Sigmoid colon (tissue), 7 donors: ENCODE measurements around the gene PNLIPRP2. TPM values are rescaled to one million over a fixed set of nuclear protein-coding genes. Genes with fewer than 3 reads are reported as not detected.
A peak's percentile ranks its signal among the peaks of the same experiment; 100 is the strongest.

ENCODE experiments used
- DNase-seq: peaks from one replicate; pipeline ENCODE4 v3.0.0-alpha.2; 2019
- H3K27ac ChIP-seq, 4 donors: fragments of 200-600 bp; sonication (generic); one replicate each; pipeline ENCODE4 v1.5.1; 2016 to 2019; ENCODE audit warnings: mild to moderate bottlenecking in 1 of 4
- H3K27me3 ChIP-seq, 3 donors: fragments of 200-600 bp; sonication (generic); one replicate each; pipeline ENCODE4 v1.5.1; 2019; ENCODE audit warnings: mild to moderate bottlenecking in 1 of 3
- H3K36me3 ChIP-seq, 4 donors: fragments of 200-600 bp; sonication (generic); one replicate each; pipeline ENCODE4 v1.5.1; 2016 to 2019
- H3K4me1 ChIP-seq, 4 donors: fragments of 200-600 bp; sonication (generic); one replicate each; pipeline ENCODE4 v1.5.1; 2017 to 2019
- H3K4me3 ChIP-seq, 4 donors: fragments of 200-600 bp; sonication (generic); one replicate each; pipeline ENCODE4 v1.5.1; 2017 to 2019; ENCODE audit warnings: mild to moderate bottlenecking in 2 of 4, moderate library complexity in 1 of 4
- H3K9me3 ChIP-seq, 4 donors: fragments of 200-600 bp in 3 of 4; sonication (generic) in 3 of 4; one replicate each; pipeline versions ENCODE4 v1.5.1 to v1.6.1; 2013 to 2019
- EP300 ChIP-seq, 4 donors: sonication (generic); formaldehyde crosslinking; IDR thresholded peaks; one replicate each; pipeline ENCODE4 v1.6.1; 2017; ENCODE audit warnings: antibody characterized with exemption in 4 of 4
- POLR2A ChIP-seq, 2 donors: fragments of 450-650 bp; IDR thresholded peaks; one replicate each; pipeline ENCODE4 v1.6.1; 2016; ENCODE audit warnings: antibody characterized with exemption in 2 of 2, mild to moderate bottlenecking in 2 of 2, moderate library complexity in 2 of 2
- POLR2AphosphoS5 ChIP-seq, 4 donors: sonication (generic); formaldehyde crosslinking; IDR thresholded peaks; one replicate each; pipeline ENCODE4 v1.6.1; 2017; ENCODE audit warnings: antibody characterized with exemption in 4 of 4
- WGBS, 2 donors: extraction: QIAGEN DNeasy Blood & Tissue Kit; methylation state at CpG; one replicate each; pipeline ENCODE4 v1.1.7; 2013; 5-methylcytosine and 5-hydroxymethylcytosine counted together
- intact Hi-C: fragments of 100-400 bp; cut with DNase I; formaldehyde crosslinking; loops from one replicate; pipeline ENCODE4 v1.15.1; 2023
- polyA plus RNA-seq, 3 donors: library from polyadenylated mRNA; stranded (reverse); fragments of 200-250 nt; gene quantifications; one replicate each; pipeline ENCODE4 v1.2.3, GENCODE V29; 2013
- total RNA-seq, 4 donors: library from RNA; depleted of rRNA; stranded (reverse); fragments of >200 nt; gene quantifications; one replicate each; pipeline ENCODE4 v1.1.0, GENCODE V29; 2016
- TF ChIP-seq, protein P1 (sequence below), 4 experiments: fragments of 450-650 bp in 3 of 4; fragments of 200-600 bp in 1 of 4; IDR thresholded peaks; one replicate each; pipeline ENCODE4 v1.5.1; 2016 to 2019; ENCODE audit warnings: antibody characterized with exemption in 4 of 4, mild to moderate bottlenecking in 3 of 4, moderate library complexity in 2 of 4
- donor health status: healthy with polysubstance abuse.
- donor health status: Bipolar disorder and iron deficiency.
- donor health status: healthy.

PNLIPRP2 gene
- total and polyA plus RNA-seq, 7 donors = 0.95 to 1.8 TPM; not detected in 5

DNA sequence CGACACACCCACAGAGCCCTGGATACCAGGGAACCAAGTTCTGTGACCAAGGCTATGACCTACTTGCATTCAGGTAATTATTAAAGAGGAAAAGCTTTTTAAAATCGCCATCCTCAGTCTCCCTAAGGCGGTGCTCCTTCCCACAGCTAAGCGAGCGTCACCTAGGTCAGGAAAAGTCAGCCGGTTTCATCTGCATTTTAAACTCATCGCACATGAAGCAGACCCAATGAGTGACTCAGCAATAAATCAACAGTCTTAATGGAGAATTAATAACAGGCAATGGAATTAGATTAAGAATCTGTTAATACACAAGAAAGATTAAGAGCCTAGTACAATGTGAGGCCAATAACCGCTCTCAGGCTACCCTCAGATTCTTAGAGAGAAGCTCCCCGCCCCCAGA is 62.4 kb downstream of the PNLIPRP2 start:
- TF ChIP-seq POLR2A (IDR thresholded peaks at IDR 0.05) (no peak), POLR2AphosphoS5 (IDR thresholded peaks at IDR 0.05) (no peak), EP300 (IDR thresholded peaks at IDR 0.05) (no peak)
- TF ChIP-seq, protein P1, sequence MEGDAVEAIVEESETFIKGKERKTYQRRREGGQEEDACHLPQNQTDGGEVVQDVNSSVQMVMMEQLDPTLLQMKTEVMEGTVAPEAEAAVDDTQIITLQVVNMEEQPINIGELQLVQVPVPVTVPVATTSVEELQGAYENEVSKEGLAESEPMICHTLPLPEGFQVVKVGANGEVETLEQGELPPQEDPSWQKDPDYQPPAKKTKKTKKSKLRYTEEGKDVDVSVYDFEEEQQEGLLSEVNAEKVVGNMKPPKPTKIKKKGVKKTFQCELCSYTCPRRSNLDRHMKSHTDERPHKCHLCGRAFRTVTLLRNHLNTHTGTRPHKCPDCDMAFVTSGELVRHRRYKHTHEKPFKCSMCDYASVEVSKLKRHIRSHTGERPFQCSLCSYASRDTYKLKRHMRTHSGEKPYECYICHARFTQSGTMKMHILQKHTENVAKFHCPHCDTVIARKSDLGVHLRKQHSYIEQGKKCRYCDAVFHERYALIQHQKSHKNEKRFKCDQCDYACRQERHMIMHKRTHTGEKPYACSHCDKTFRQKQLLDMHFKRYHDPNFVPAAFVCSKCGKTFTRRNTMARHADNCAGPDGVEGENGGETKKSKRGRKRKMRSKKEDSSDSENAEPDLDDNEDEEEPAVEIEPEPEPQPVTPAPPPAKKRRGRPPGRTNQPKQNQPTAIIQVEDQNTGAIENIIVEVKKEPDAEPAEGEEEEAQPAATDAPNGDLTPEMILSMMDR (IDR thresholded peaks at IDR 0.05) = no peak
- H3K4me1 ChIP-seq = peaks cover 0 to 13% (median 5%) of the 10 kb centered on the region in 4 donors
- no peak for DNase-seq
- H3K4me3 ChIP-seq = no peak overlapping the region
- H3K9me3 ChIP-seq = no peaks in the 10 kb centered on the region
- 83 to 89% methylated on average over 9 of the region's 9 CpGs for WGBS, 2 donors
- H3K27ac ChIP-seq = no peak overlapping the region
- intact Hi-C loops = loop anchor here (2.0 to 5.0 kb wide), 2 partner anchors 60 to 484 kb away; partner anchors contain the start of gene HSPA12A
- peaks cover 0 to 19% (median 0%) of the 10 kb centered on the region in 4 donors for H3K36me3 ChIP-seq
- no peaks in the 10 kb centered on the region for H3K27me3 ChIP-seq

DNA sequence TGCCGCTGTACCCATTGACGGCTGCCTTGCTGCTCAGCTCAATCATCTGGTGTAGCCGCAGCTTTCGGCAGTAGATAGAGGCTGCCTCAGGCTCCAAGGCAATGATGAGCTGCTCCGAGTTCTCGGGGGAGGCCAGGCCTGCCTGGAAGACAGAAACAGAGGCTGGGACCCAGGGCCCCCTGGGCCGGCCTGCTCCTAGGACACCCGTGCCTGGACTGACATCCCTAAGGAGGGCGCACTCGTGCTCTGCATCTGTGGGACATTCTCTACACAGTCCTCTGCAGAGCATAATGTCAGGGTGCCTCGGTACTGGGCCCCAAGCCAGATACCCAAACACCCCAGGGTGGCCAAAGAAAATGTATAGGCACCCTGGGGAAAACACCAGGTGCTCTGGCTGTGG is 63.1 kb downstream of the PNLIPRP2 start:
- intact Hi-C loops = loop anchor here (2.0 to 5.0 kb wide), 2 partner anchors 59 to 483 kb away; partner anchors contain the start of gene HSPA12A
- DNase-seq = no peak
- Histone ChIP-seq H3K27ac (no peak overlapping the region), H3K4me1 (peaks cover 0 to 20% (median 8%) of the 10 kb centered on the region in 4 donors), H3K27me3 (no peaks in the 10 kb centered on the region), H3K36me3 (peaks cover 0 to 18% (median 0%) of the 10 kb centered on the region in 4 donors), H3K4me3 (no peak overlapping the region), H3K9me3 (no peaks in the 10 kb centered on the region)
- 93 to 95% methylated on average over 11 of the region's 11 CpGs for WGBS, 2 donors
- TF ChIP-seq POLR2AphosphoS5 (IDR thresholded peaks at IDR 0.05) = no peak
- no peak for TF ChIP-seq POLR2A (IDR thresholded peaks at IDR 0.05)
- TF ChIP-seq EP300 (IDR thresholded peaks at IDR 0.05) = no peak
- TF ChIP-seq, protein P1 (IDR thresholded peaks at IDR 0.05) = no peak

DNA sequence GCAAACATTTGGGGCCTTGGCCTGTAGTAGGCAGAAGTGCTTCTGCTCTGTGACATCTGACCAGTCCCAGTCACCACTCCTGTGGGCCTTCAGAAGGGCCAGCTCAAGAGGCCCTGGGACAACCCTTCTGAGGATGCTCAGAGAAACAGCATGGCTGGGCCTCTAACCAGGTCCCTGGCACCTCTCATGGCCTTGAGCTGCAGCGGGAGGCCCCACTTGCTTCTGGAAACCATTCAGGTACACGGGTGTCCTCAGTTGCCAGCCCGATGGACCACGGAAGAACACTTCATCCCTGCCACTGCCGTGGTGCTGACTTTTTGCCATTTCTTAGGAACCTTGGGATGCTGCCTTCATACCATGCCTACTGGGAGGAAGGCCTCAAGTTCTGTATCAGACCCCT is 64.0 kb downstream of the PNLIPRP2 start:
- WGBS, 2 donors = 96% methylated on average over 5 of the region's 5 CpGs
- Histone ChIP-seq H3K4me1 (peaks cover 0 to 28% (median 14%) of the 10 kb centered on the region in 4 donors), H3K27ac (no peak overlapping the region), H3K4me3 (no peak overlapping the region), H3K9me3 (no peaks in the 10 kb centered on the region), H3K27me3 (no peaks in the 10 kb centered on the region), H3K36me3 (peaks cover 0 to 12% (median 0%) of the 10 kb centered on the region in 4 donors)
- DNase-seq = no peak
- no peak for TF ChIP-seq POLR2AphosphoS5 (IDR thresholded peaks at IDR 0.05)
- TF ChIP-seq EP300 (IDR thresholded peaks at IDR 0.05) = no peak
- TF ChIP-seq, protein P1 (IDR thresholded peaks at IDR 0.05) = no peak
- TF ChIP-seq POLR2A (IDR thresholded peaks at IDR 0.05) = no peak
- intact Hi-C loops = loop anchor here (5.0 kb wide), 1 partner anchor 483 kb away; no protein-coding TSS in a partner anchor

DNA sequence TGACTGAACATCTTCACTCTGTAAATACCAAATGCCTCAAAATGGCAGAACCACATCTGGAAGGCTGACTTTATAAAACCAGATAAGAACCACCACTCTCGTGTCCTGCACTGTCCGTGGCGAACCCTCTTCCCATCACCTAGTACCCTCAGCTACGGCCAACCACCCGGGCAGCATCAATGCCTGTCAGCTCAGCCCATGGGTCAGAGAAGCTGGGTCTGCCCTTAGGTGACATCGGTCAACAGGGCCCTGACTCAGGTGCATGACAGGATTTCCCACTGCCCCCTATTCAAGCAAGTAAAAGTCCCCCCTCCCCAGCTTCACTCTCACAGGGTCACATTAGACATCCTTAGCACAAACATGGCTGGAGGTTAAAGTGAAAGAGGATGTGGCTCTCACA is 65.1 kb downstream of the PNLIPRP2 start:
- H3K4me1 ChIP-seq = peaks cover 0 to 35% (median 15%) of the 10 kb centered on the region in 4 donors
- no peak for TF ChIP-seq POLR2A (IDR thresholded peaks at IDR 0.05)
- TF ChIP-seq POLR2AphosphoS5 (IDR thresholded peaks at IDR 0.05) = no peak
- no peak for TF ChIP-seq EP300 (IDR thresholded peaks at IDR 0.05)
- TF ChIP-seq, protein P1 (IDR thresholded peaks at IDR 0.05) = no peak
- no peak overlapping the region for H3K27ac ChIP-seq
- DNase-seq = peak; percentile 56
- intact Hi-C loops = no loop called here
- no peak overlapping the region for H3K4me3 ChIP-seq
- no peaks in the 10 kb centered on the region for H3K9me3 ChIP-seq
- WGBS, 2 donors = 97% methylated on average over 6 of the region's 6 CpGs
- no peaks in the 10 kb centered on the region for H3K27me3 ChIP-seq
- H3K36me3 ChIP-seq = peaks cover 0 to 8% (median 0%) of the 10 kb centered on the region in 4 donors

DNA sequence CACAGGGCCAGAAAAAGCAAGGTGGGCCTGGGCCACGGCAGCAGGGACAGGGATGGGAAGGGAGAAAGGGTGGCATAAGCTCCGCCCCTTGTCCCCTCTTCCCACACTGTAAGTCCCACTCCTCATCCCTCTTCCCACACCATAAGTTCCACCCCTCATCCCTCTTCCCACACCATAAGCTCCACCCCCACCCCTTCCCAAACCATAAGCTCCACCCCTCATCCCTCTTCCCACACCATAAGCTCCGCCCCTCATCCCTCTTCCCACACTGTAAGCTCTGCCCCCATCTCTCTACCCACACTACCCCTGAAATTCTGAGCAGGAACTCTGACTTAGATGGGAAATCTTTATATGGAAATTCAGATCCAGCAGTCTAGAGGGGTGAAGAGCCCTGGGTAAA is 65.9 kb downstream of the PNLIPRP2 start:
- peaks cover 0 to 44% (median 23%) of the 10 kb centered on the region in 4 donors for H3K4me1 ChIP-seq
- DNase-seq = peak; percentile 50
- TF ChIP-seq, protein P1 (IDR thresholded peaks at IDR 0.05) = no peak
- no peak for TF ChIP-seq POLR2A (IDR thresholded peaks at IDR 0.05)
- no peak for TF ChIP-seq EP300 (IDR thresholded peaks at IDR 0.05)
- no peak for TF ChIP-seq POLR2AphosphoS5 (IDR thresholded peaks at IDR 0.05)
- 88 to 96% methylated on average over 3 of the region's 3 CpGs for WGBS, 2 donors
- no peak overlapping the region for H3K4me3 ChIP-seq
- no peaks in the 10 kb centered on the region for H3K27me3 ChIP-seq
- intact Hi-C loops = no loop called here
- H3K9me3 ChIP-seq = no peaks in the 10 kb centered on the region
- H3K27ac ChIP-seq = no peak overlapping the region
- H3K36me3 ChIP-seq = peaks cover 0 to 3% (median 0%) of the 10 kb centered on the region in 4 donors
